ENCODE measurements around the gene SPRN.

DNA sequence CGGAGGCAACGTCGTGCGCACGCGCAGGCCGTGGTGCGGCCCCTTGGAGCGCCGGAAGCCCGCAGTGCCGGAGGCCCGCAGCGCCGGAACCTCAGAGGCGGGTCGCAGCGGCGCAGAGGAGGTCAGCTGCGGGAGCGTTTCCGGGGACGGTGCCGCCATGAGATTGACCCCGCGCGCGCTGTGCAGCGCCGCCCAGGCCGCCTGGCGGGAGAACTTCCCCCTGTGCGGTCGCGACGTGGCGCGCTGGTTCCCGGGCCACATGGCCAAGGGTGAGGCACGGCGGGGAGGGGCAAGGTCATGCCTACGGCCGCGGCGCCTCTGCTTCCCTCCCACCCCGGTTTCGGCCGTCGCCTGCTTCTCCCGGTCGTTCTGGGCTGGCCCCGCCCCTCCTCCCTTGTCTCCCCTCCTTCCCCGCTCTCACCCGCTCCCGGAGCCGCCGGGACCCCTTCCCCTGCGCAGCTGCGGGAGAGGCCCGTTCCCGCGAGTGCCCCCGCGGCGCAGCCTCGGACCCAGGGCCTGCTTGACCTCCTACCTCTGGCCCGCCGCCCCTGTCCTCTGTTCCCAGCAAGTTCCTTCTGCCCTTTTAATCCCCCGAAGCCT is 30.3 kb downstream of the SPRN start, which contains the start of gene MTG1:
- TF ChIP-seq, protein P1, sequence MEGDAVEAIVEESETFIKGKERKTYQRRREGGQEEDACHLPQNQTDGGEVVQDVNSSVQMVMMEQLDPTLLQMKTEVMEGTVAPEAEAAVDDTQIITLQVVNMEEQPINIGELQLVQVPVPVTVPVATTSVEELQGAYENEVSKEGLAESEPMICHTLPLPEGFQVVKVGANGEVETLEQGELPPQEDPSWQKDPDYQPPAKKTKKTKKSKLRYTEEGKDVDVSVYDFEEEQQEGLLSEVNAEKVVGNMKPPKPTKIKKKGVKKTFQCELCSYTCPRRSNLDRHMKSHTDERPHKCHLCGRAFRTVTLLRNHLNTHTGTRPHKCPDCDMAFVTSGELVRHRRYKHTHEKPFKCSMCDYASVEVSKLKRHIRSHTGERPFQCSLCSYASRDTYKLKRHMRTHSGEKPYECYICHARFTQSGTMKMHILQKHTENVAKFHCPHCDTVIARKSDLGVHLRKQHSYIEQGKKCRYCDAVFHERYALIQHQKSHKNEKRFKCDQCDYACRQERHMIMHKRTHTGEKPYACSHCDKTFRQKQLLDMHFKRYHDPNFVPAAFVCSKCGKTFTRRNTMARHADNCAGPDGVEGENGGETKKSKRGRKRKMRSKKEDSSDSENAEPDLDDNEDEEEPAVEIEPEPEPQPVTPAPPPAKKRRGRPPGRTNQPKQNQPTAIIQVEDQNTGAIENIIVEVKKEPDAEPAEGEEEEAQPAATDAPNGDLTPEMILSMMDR (IDR thresholded peaks at IDR 0.05): no peak
- TF ChIP-seq POLR2A (IDR thresholded peaks at IDR 0.05): no peak

Measured in lower leg skin (tissue), 3 donors.